ENCODE results near the gene WDR45.

Gene WDR45

DNA sequence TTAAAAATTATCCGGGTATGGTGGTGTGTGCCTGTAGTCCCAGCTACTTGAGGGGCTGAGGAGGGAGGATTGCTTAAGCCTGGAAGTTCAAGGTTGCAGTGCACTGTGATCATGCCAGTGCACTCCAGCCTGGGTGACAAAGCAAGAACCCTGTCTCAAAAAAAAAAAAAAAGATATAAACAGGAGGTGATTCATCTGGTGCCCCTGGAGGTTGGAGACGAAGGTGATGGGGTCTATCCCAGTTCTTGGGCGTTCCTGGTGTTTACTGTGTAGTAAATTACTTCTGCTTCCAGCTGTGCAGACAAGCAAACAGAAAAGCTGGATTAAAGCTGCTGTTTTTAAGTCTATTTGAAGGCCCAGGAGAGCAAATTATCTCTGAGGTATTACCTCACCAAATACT, 23.9 kb upstream of the WDR45 start:
- no peak overlapping the region for H2AFZ ChIP-seq (ENCODE audit: low read length)
- no peaks in the 10 kb centered on the region for H3K9me3 ChIP-seq (ENCODE audit: insufficient read depth, low read depth, low read length)
- TF ChIP-seq, protein P1, sequence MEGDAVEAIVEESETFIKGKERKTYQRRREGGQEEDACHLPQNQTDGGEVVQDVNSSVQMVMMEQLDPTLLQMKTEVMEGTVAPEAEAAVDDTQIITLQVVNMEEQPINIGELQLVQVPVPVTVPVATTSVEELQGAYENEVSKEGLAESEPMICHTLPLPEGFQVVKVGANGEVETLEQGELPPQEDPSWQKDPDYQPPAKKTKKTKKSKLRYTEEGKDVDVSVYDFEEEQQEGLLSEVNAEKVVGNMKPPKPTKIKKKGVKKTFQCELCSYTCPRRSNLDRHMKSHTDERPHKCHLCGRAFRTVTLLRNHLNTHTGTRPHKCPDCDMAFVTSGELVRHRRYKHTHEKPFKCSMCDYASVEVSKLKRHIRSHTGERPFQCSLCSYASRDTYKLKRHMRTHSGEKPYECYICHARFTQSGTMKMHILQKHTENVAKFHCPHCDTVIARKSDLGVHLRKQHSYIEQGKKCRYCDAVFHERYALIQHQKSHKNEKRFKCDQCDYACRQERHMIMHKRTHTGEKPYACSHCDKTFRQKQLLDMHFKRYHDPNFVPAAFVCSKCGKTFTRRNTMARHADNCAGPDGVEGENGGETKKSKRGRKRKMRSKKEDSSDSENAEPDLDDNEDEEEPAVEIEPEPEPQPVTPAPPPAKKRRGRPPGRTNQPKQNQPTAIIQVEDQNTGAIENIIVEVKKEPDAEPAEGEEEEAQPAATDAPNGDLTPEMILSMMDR (conservative IDR thresholded peaks at IDR 0.05; ENCODE audit: low read length): no peak
- no peak for TF ChIP-seq EZH2phosphoT487 (IDR thresholded peaks at IDR 0.05; ENCODE audit: borderline replicate concordance)
- peaks cover 7% of the 10 kb centered on the region; the same call in 1 of the 2 replicates for H3K79me2 ChIP-seq (ENCODE audit: insufficient read depth, low read length)
- H3F3A ChIP-seq (ENCODE audit: low read depth): no peaks in the 10 kb centered on the region
- H4K20me1 ChIP-seq (ENCODE audit: insufficient read depth, low read length, poor library complexity, severe bottlenecking): no peaks in the 10 kb centered on the region
- H3K36me3 ChIP-seq (ENCODE audit: insufficient read depth, low read length): no peaks in the 10 kb centered on the region
- no peak overlapping the region for H3K4me2 ChIP-seq (ENCODE audit: low read depth, low read length, poor library complexity, severe bottlenecking)
- no peaks in the 10 kb centered on the region for H3K9me2 ChIP-seq (replicated peaks; ENCODE audit: low read depth, low read length)
- no peak overlapping the region for H3K9ac ChIP-seq (ENCODE audit: low read depth, low read length, poor library complexity, severe bottlenecking)
- H3K4me3 ChIP-seq (ENCODE audit: low read length, poor library complexity, severe bottlenecking): no peak overlapping the region
- H3K4me1 ChIP-seq (ENCODE audit: insufficient read depth, low read length, poor library complexity, severe bottlenecking): no peaks in the 10 kb centered on the region
- no peaks in the 10 kb centered on the region for H3K27me3 ChIP-seq (ENCODE audit: insufficient read depth, low read length, poor library complexity, severe bottlenecking)

- H3K79me2 ChIP-seq (ENCODE audit: insufficient read depth, low read length): peaks cover 7% of the 10 kb centered on the region; the same call in 1 of the 2 replicates
- no peak overlapping the region for H2AFZ ChIP-seq (ENCODE audit: low read length)
- H3F3A ChIP-seq (ENCODE audit: low read depth): no peaks in the 10 kb centered on the region
- TF ChIP-seq, protein P1 (conservative IDR thresholded peaks at IDR 0.05; ENCODE audit: low read length): no peak
- TF ChIP-seq EZH2phosphoT487 (IDR thresholded peaks at IDR 0.05; ENCODE audit: borderline replicate concordance): no peak
- H3K36me3 ChIP-seq (ENCODE audit: insufficient read depth, low read length): no peaks in the 10 kb centered on the region
- H3K4me1 ChIP-seq (ENCODE audit: insufficient read depth, low read length, poor library complexity, severe bottlenecking): no peaks in the 10 kb centered on the region
- H3K9me3 ChIP-seq (ENCODE audit: insufficient read depth, low read depth, low read length): no peaks in the 10 kb centered on the region
- peak overlapping the region; percentile 79 for H3K9ac ChIP-seq (ENCODE audit: low read depth, low read length, poor library complexity, severe bottlenecking)
- peak overlapping the region; percentile 81 for H3K4me3 ChIP-seq (ENCODE audit: low read length, poor library complexity, severe bottlenecking)
- H3K4me2 ChIP-seq (ENCODE audit: low read depth, low read length, poor library complexity, severe bottlenecking): peak overlapping the region; percentile 79
- H4K20me1 ChIP-seq (ENCODE audit: insufficient read depth, low read length, poor library complexity, severe bottlenecking): no peaks in the 10 kb centered on the region
- H3K27me3 ChIP-seq (ENCODE audit: insufficient read depth, low read length, poor library complexity, severe bottlenecking): no peaks in the 10 kb centered on the region
- no peaks in the 10 kb centered on the region for H3K9me2 ChIP-seq (replicated peaks; ENCODE audit: low read depth, low read length)
Measured at GRCh38 chrX:49102190-49102589, 22.5 kb upstream of the WDR45 start.

GRCh38 chrX:49101629-49101984, 21.9 kb upstream of the WDR45 start:
- no peaks in the 10 kb centered on the region for H3K36me3 ChIP-seq (ENCODE audit: insufficient read depth, low read length)
- no peak for TF ChIP-seq EZH2phosphoT487 (IDR thresholded peaks at IDR 0.05; ENCODE audit: borderline replicate concordance)
- TF ChIP-seq, protein P1 (conservative IDR thresholded peaks at IDR 0.05; ENCODE audit: low read length): peak; percentile 40
- peak overlapping the region; percentile 79 for H3K4me2 ChIP-seq (ENCODE audit: low read depth, low read length, poor library complexity, severe bottlenecking)
- no peaks in the 10 kb centered on the region for H3F3A ChIP-seq (ENCODE audit: low read depth)
- peak overlapping the region; percentile 79 for H3K9ac ChIP-seq (ENCODE audit: low read depth, low read length, poor library complexity, severe bottlenecking)
- H3K9me3 ChIP-seq (ENCODE audit: insufficient read depth, low read depth, low read length): no peaks in the 10 kb centered on the region
- no peaks in the 10 kb centered on the region for H3K9me2 ChIP-seq (replicated peaks; ENCODE audit: low read depth, low read length)
- no peaks in the 10 kb centered on the region for H4K20me1 ChIP-seq (ENCODE audit: insufficient read depth, low read length, poor library complexity, severe bottlenecking)
- H3K4me3 ChIP-seq (ENCODE audit: low read length, poor library complexity, severe bottlenecking): peak overlapping the region; percentile 81
- H3K27me3 ChIP-seq (ENCODE audit: insufficient read depth, low read length, poor library complexity, severe bottlenecking): no peaks in the 10 kb centered on the region
- peak overlapping the region; percentile 88; the same call in 1 of the 2 replicates for H2AFZ ChIP-seq (ENCODE audit: low read length)
- H3K4me1 ChIP-seq (ENCODE audit: insufficient read depth, low read length, poor library complexity, severe bottlenecking): no peaks in the 10 kb centered on the region
- peaks cover 7% of the 10 kb centered on the region; the same call in 1 of the 2 replicates for H3K79me2 ChIP-seq (ENCODE audit: insufficient read depth, low read length)
